K562 (cell line): ENCODE results near the gene CARD8. TPM values are rescaled to one million over a fixed set of nuclear protein-coding genes. Genes with fewer than 3 reads are reported as not detected.

ENCODE experiments used
- BMI1 ChIP-seq: fragments of 150-350 bp; IDR thresholded peaks from 2 replicates; pipeline ENCODE4 v1.6.1; 2014; ENCODE audit warnings: low read length
- BRD9 ChIP-seq: fragments of 450-650 bp; IDR thresholded peaks from 2 replicates; pipeline ENCODE4 v1.6.1; 2018; ENCODE audit warnings: low read depth; ENCODE audit not compliant: partially characterized antibody
- CHD4 ChIP-seq: fragments of 200-600 bp; sonication (generic); IDR thresholded peaks from 3 replicates; pipeline ENCODE4 v1.6.1; 2012; ENCODE audit warnings: low read depth, mild to moderate bottlenecking, mixed read lengths, low read length, inconsistent platforms; ENCODE audit not compliant: insufficient read depth, insufficient replicate concordance, poor library complexity, severe bottlenecking
- CREB1 ChIP-seq, 2 experiments: sonication (generic) in 1 of 2; formaldehyde crosslinking in 1 of 2; IDR thresholded peaks; 2 replicates each; pipeline versions ENCODE4 v1.6.1 to v1.8.0; 2012 to 2022; ENCODE audit warnings: inconsistent platforms in 1 of 2, mild to moderate bottlenecking in 1 of 2, missing genetic modification reagents in 1 of 2, moderate library complexity in 1 of 2
- DMBX1 ChIP-seq: fragments of 250-450 bp; sonication (Bioruptor Pico); IDR thresholded peaks from 2 replicates; pipeline ENCODE4 v1.8.0; 2022; ENCODE audit warnings: inconsistent platforms, mild to moderate bottlenecking, moderate library complexity, borderline replicate concordance
- FOS ChIP-seq: IDR thresholded peaks from 3 replicates; pipeline ENCODE4 v1.6.1; 2011; ENCODE audit not compliant: insufficient read length; ENCODE audit errors: extremely low read depth
- MAFG ChIP-seq: fragments of 450-650 bp; conservative IDR thresholded peaks from 2 replicates; pipeline ENCODE4 v1.6.1; 2016; ENCODE audit warnings: missing genetic modification characterization, missing compliant biosample characterization
- MCM7 ChIP-seq, 2 experiments: fragments of 450-650 bp; IDR thresholded peaks; 2 replicates each; pipeline ENCODE4 v1.6.1; 2016 to 2018
- MYBL2 ChIP-seq, 2 experiments: fragments of 450-650 bp in 1 of 2; sonication (generic) in 1 of 2; formaldehyde crosslinking in 1 of 2; IDR thresholded peaks; 2 replicates each; pipeline versions ENCODE4 v1.6.1 to v1.8.1; 2017 to 2022; ENCODE audit warnings: borderline replicate concordance in 1 of 2, inconsistent platforms in 1 of 2, low read depth in 1 of 2, mild to moderate bottlenecking in 1 of 2, missing genetic modification reagents in 1 of 2, moderate library complexity in 1 of 2
- NFE2 ChIP-seq: IDR thresholded peaks from 2 replicates; pipeline ENCODE4 v1.6.1; 2014; ENCODE audit warnings: antibody characterized with exemption, low read depth
- RBM25 ChIP-seq: fragments of 200-400 bp; formaldehyde crosslinking; IDR thresholded peaks from 2 replicates; pipeline ENCODE4 v1.6.1; 2018; ENCODE audit warnings: low read length, low read depth, moderate library complexity; ENCODE audit not compliant: severe bottlenecking
- ZC3H4 ChIP-seq: sonication (generic); formaldehyde crosslinking; IDR thresholded peaks from 2 replicates; pipeline ENCODE4 v1.9.0; 2021; ENCODE audit warnings: missing genetic modification reagents, borderline replicate concordance
- ZNF146 ChIP-seq: IDR thresholded peaks from one replicate; pipeline ENCODE4 v1.6.1; 2018; ENCODE audit warnings: missing compliant biosample characterization; ENCODE audit not compliant: unreplicated experiment
- polyA plus RNA-seq, 8 experiments: library from polyadenylated mRNA; depleted of rRNA in 4 of 8; stranded (reverse) in 5 of 8; unstranded in 3 of 8; fragments of >200 nt; fragmentation: Nextera tagmentation in 2 of 8; fragmentation: Illumina TruSeq in 1 of 8; extraction: Ambion mirVana in 2 of 8; extraction: Trizol in 1 of 8; gene quantifications; 2 replicates each; pipeline versions ENCODE4 v1.2.1 to v1.2.3, GENCODE V29; 2011 to 2014; ENCODE audit warnings: inconsistent platforms in 1 of 8, missing spikeins in 1 of 8
- total RNA-seq, 7 experiments: library from RNA; depleted of rRNA in 6 of 7; stranded (reverse); fragments of >200 nt in 6 of 7; fragmentation: Illumina TruSeq in 2 of 7; extraction: Trizol in 2 of 7; gene quantifications; 2 replicates each; pipeline versions ENCODE4 v1.2.1 to v1.2.3, GENCODE V29; 2011 to 2021; ENCODE audit warnings: low replicate concordance in 1 of 7
- TF ChIP-seq, protein P1 (sequence below): fragments of 450-650 bp; IDR thresholded peaks from 2 replicates; pipeline ENCODE4 v1.6.1; 2017; ENCODE audit warnings: antibody characterized with exemption, mild to moderate bottlenecking
- TF ChIP-seq, protein P2 (sequence below): IDR thresholded peaks from 3 replicates; pipeline ENCODE4 v1.6.1; 2011; ENCODE audit warnings: borderline replicate concordance, mild to moderate bottlenecking; ENCODE audit not compliant: insufficient read length, insufficient read depth
- TF ChIP-seq, protein P3 (sequence below): fragments of 450-650 bp; IDR thresholded peaks from 2 replicates; pipeline ENCODE4 v1.6.1; 2016; ENCODE audit warnings: borderline replicate concordance
- TF ChIP-seq, protein P4 (sequence below): fragments of 450-650 bp; formaldehyde crosslinking; IDR thresholded peaks from 2 replicates; pipeline ENCODE4 v1.4.0; 2022; ENCODE audit warnings: missing genetic modification characterization

CARD8 gene
- total and polyA plus RNA-seq, 9 of the 15 experiments (the other 6 are each of a cell fraction or from before 2014, with no cell fraction given): 11.5 to 26.4 (median 20.8) TPM

DNA sequence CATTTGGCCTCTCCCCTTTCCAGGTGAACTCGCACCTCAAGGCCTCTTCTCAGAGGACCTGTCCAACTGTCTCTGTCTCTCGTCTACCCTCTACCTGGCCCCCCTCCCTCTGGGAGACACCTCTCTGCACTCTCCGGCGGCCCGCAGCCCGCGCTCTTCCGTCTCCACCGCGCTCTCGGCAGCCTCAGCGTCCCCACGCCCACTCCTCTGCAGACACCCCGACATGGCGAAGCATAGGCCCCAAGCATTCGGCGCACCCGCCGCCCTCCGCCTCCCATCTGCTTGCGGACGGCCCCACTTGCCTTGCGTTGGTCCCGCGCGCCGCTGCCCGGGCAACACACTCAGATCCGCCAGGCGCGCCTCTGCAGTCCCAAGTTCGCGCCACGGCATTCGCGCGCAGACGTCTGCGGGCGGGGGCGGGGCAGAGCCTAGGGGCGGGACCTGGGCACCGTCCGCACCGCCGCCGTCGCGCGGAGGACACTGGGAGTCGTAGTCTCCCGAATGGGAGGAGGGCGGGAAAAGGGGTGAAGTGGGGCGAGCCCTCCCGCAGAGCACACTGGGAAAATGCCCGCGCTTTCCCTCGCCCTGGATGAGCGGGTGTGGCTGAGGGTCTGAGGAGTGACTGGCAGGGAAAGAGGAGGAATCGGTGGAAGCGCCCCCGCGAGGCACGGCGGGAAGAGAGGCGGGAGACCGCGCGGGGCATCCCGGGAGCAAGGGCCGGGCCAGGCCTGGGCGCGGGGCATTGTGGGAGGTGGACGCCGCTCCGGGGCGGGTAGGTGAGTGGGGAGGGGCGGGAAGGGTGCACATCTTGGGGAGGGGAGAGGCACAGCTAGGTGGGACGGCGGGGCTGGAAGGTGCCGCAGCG, 85.5 kb downstream of the CARD8 start, which contains the start of the genes LIG1 and ZSWIM9 (continued):
- TF ChIP-seq, protein P1, sequence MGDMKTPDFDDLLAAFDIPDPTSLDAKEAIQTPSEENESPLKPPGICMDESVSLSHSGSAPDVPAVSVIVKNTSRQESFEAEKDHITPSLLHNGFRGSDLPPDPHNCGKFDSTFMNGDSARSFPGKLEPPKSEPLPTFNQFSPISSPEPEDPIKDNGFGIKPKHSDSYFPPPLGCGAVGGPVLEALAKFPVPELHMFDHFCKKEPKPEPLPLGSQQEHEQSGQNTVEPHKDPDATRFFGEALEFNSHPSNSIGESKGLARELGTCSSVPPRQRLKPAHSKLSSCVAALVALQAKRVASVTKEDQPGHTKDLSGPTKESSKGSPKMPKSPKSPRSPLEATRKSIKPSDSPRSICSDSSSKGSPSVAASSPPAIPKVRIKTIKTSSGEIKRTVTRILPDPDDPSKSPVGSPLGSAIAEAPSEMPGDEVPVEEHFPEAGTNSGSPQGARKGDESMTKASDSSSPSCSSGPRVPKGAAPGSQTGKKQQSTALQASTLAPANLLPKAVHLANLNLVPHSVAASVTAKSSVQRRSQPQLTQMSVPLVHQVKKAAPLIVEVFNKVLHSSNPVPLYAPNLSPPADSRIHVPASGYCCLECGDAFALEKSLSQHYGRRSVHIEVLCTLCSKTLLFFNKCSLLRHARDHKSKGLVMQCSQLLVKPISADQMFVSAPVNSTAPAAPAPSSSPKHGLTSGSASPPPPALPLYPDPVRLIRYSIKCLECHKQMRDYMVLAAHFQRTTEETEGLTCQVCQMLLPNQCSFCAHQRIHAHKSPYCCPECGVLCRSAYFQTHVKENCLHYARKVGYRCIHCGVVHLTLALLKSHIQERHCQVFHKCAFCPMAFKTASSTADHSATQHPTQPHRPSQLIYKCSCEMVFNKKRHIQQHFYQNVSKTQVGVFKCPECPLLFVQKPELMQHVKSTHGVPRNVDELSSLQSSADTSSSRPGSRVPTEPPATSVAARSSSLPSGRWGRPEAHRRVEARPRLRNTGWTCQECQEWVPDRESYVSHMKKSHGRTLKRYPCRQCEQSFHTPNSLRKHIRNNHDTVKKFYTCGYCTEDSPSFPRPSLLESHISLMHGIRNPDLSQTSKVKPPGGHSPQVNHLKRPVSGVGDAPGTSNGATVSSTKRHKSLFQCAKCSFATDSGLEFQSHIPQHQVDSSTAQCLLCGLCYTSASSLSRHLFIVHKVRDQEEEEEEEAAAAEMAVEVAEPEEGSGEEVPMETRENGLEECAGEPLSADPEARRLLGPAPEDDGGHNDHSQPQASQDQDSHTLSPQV: peak; percentile 95
- no peak for TF ChIP-seq RBM25
- no peak for TF ChIP-seq MCM7 (IDR thresholded peaks at IDR 0.05)
- TF ChIP-seq, protein P2, sequence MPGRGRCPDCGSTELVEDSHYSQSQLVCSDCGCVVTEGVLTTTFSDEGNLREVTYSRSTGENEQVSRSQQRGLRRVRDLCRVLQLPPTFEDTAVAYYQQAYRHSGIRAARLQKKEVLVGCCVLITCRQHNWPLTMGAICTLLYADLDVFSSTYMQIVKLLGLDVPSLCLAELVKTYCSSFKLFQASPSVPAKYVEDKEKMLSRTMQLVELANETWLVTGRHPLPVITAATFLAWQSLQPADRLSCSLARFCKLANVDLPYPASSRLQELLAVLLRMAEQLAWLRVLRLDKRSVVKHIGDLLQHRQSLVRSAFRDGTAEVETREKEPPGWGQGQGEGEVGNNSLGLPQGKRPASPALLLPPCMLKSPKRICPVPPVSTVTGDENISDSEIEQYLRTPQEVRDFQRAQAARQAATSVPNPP: no peak
- peak; percentile 62 for TF ChIP-seq CREB1 (IDR thresholded peaks at IDR 0.05)
- peak; percentile 61; the same call in 1 of the 2 replicates for TF ChIP-seq CREB1 (CRISPR knock-in tag; IDR thresholded peaks at IDR 0.05)
- TF ChIP-seq FOS: no peak
- TF ChIP-seq MYBL2 (IDR thresholded peaks at IDR 0.05; ENCODE audit: low read depth): no peak
- TF ChIP-seq MYBL2 (CRISPR knock-in tag; IDR thresholded peaks at IDR 0.05; ENCODE audit: borderline replicate concordance): no peak
- no peak for TF ChIP-seq CHD4
- TF ChIP-seq BRD9: no peak
- no peak for TF ChIP-seq NFE2
- no peak for TF ChIP-seq BMI1
- TF ChIP-seq, protein P3, sequence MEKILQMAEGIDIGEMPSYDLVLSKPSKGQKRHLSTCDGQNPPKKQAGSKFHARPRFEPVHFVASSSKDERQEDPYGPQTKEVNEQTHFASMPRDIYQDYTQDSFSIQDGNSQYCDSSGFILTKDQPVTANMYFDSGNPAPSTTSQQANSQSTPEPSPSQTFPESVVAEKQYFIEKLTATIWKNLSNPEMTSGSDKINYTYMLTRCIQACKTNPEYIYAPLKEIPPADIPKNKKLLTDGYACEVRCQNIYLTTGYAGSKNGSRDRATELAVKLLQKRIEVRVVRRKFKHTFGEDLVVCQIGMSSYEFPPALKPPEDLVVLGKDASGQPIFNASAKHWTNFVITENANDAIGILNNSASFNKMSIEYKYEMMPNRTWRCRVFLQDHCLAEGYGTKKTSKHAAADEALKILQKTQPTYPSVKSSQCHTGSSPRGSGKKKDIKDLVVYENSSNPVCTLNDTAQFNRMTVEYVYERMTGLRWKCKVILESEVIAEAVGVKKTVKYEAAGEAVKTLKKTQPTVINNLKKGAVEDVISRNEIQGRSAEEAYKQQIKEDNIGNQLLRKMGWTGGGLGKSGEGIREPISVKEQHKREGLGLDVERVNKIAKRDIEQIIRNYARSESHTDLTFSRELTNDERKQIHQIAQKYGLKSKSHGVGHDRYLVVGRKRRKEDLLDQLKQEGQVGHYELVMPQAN: peak; percentile 95
- no peak for TF ChIP-seq DMBX1 (CRISPR knock-in tag)
- TF ChIP-seq ZC3H4 (CRISPR knock-in tag): no peak
- TF ChIP-seq, protein P4, sequence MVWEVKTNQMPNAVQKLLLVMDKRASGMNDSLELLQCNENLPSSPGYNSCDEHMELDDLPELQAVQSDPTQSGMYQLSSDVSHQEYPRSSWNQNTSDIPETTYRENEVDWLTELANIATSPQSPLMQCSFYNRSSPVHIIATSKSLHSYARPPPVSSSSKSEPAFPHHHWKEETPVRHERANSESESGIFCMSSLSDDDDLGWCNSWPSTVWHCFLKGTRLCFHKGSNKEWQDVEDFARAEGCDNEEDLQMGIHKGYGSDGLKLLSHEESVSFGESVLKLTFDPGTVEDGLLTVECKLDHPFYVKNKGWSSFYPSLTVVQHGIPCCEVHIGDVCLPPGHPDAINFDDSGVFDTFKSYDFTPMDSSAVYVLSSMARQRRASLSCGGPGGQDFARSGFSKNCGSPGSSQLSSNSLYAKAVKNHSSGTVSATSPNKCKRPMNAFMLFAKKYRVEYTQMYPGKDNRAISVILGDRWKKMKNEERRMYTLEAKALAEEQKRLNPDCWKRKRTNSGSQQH (CRISPR knock-in tag): 0 out of 2 replicates have a peak, but pooled peaks have one; percentile 22
- no peak for TF ChIP-seq MAFG (tag)
- TF ChIP-seq ZNF146: no peak
